Embryonic facial prominence (tissue), 1 donor: ENCODE results near the gene SEMA4C.

Experiments used
- DNase-seq: peaks from one replicate; pipeline ENCODE4 v3.0.0-alpha.2; 2016; ENCODE audit errors: extremely low spot score

Gene SEMA4C

DNA sequence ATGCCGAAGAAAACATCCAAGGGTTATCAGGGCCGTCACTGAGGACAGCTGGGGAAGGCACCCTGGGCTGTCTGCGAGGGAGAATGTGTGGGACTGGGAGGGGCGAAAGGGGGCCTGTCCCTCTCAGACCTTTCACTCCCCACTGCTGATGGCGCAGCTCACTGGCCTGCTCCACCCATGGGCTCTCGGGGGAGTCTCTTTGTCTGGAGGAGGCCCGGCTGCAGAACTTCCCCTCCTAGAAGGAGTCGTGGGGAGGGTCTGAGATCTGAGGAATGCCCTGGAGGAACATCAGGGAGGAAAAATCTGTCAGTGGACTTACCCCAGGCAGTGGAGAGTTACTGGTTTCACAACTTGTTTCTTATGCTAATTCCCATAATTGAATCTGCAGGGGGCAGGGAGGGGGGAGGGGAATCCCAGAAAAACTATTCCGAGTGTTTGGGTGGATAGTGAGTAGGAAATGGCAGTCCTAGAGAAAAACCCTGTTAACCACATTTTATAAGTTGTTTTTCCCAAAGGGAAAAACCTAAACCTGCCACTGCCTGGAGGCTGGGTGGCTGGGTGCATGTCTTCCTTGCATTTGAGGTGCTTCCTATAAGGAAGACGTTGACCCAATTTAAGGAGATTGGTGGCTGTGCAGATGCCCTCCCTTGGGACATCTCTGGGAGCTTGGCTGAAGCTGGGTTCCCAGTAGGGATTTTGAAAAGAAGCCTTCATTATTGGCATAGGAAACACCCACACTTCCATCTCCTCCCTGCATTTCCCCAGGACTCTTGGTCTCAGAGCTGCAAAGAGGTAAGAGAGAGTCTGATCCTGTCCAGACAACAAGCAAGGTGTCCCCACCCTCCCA is 11.7 kb upstream of the SEMA4C start:
- no peak for DNase-seq

DNA sequence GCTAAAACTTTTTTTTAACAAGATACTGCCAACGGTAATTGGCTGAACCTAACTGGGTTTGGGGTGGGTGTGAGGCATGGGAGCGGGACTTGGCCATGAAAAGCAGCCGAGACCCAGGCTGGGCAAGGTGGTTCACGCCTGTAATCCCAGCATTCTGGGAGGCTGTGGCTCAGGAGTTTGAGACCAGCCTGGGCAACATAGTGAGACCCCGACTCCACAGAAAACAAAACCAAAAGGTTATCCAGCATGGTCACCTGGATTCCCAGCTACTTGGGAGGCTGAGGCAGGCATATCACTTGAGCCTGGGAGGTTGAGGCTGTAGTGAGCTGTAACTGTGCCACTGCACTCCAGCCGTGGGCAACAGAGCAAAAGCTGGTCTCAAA is 11.0 kb upstream of the SEMA4C start:
- DNase-seq, result no peak

DNA sequence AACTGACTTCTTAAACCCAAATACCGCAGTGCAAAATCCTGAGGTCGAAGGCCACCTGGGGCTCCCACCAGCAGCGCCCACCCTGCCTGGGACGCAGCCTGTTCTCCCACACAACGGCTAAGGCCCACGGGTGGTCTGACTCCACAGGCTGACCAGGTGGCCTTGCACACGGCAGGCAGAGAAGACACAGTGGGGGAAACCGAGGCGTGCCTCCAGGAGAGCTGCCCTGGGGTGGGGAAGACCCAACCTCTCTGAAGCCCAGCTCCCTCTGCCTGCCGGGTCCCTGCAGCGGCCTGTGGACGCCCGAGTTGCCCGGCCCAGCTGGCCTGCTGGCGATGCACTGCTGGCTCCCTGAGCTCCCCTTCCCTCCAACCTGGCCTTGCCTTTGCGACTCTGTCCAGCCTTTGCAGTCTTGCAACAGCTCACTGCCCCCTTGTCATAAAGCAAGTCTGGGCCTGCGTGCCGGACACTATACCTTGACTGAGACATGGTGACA is 9.7 kb upstream of the SEMA4C start:
- DNase-seq, result no peak

DNA sequence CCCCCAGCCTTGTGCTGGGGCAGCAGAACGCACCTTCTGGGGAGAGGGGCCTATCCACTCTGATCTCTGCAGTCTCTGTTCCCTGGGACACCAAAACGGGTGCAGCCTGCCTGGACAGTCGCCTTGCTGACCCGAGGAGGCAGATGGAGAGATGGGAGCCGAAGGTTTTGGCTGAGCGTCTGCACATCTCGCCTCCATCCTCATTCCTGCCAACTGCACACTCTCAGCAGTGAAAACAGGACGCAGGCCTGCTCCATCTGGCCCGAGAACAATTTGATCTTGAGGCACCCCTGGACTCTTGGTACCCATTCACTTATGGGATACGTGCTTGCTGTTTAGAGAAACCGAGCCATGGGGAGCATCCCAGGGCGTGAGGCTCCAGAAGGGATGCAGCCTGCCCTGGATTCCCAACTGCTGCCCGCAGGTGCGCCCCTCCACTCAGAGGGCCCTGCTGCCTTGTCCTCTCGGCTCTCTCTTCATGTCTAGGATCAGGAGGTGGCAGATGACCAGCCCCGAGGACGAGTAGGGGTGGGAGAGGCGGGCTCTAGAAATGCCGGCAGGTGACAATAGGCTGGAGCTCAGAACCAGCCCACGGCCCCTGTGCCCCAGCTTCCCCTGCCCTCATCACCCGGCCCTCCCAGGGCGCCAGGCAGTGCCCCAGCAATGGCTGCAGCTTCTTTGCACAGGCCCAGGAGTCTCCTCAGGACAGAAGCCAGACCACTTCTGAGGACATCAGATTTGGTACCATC is 9.1 kb upstream of the SEMA4C start:
- DNase-seq, result no peak

DNA sequence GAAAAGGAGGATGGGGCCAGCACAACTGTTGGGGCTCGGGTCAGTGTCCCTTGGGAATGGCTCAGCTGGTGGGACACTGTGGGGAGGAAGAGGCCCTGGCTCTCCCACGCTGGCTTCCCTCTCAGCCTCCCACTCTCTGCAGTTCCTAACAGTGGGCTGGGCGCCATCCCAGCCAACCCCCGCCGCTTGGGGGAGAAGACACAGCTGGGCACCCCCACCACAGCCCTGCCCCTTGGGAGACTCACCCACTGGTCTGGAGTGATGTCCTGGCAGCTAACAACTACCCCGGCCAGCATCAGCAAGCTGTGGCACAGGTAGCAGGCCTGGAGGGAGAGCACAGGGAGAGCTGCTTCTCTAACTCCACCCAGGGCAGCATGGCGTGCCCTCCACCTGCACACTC is 8.3 kb upstream of the SEMA4C start:
- no peak for DNase-seq

DNA sequence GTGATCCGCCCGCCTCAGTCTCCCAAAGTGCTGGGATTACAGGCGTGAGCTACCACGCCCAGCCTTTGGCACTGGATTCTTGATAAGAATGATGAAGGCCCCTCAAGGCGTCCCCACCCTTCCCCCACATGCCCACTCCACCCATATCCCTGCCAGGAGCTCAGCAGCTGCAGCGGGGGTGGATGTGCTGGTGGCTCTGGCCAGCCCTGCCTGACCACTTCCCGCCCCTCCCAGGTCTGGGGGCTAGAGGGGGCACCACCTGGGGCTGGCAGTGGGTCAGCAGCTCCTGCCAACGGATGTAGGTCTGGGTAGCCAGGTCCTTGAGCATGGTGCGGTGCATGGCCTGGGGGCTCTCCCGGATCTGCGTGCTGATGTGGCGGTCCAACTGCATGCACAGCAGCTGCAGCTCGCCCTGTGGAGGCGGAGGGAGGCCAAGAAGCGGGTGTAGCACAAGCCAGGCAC is 7.8 kb upstream of the SEMA4C start:
- no peak for DNase-seq

DNA sequence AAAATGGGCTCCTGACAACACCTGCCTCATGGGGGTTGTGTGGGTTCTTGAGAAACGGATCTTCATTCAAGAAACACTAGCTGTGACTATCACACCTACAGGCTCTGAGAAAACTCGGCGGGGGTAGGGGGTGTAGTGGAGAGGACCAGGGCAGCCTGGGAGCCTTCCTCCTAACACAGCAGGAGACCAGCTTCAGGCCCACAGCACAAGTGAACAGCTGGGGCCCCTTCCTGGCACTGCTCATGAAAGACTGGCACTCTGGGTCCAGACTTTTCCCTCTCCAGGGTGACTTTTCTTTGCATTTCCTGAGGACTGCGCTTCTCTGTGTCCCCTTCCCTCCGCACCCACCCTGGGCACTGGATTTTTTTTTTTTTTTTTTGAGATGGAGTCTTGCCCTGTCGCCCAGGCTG is 7.2 kb upstream of the SEMA4C start:
- DNase-seq, result no peak

DNA sequence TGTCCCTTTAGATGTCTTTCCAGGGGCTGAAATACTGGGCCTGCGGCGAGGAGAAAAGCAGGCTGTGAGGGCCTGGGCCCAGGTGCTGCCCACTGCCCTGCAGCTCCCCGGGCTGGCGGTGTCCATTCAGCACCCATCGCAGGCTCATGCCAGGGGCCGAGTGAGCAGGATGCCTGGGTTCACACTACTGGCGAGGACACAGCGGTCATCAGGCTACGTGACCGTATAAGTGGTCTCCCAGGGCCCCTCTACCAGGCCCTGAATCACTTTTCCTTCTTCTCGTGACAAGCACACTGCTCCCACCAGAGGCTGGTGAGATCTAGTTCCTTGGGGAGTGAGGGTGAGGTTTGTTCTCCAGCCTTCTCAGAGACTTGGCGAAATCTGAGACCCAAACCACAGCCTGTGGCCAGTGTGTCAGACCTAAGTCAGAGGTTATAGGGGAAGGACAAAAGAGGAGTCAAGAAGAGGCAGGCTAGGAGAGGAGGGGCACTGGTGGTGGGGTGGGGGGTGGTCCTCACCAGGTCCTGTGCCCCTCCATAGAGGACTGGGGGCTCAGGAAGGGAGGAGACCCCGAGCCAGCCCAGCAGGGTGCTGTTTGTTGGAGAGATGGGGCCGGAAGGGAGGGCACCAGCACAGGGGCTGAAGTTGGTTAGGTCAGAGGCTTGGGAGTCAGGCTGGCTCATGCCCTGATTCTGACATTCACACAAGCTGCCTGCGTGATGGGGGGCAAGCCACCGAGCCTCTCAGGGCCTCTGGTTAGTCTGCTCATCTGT is 6.6 kb upstream of the SEMA4C start:
- DNase-seq, result no peak

DNA sequence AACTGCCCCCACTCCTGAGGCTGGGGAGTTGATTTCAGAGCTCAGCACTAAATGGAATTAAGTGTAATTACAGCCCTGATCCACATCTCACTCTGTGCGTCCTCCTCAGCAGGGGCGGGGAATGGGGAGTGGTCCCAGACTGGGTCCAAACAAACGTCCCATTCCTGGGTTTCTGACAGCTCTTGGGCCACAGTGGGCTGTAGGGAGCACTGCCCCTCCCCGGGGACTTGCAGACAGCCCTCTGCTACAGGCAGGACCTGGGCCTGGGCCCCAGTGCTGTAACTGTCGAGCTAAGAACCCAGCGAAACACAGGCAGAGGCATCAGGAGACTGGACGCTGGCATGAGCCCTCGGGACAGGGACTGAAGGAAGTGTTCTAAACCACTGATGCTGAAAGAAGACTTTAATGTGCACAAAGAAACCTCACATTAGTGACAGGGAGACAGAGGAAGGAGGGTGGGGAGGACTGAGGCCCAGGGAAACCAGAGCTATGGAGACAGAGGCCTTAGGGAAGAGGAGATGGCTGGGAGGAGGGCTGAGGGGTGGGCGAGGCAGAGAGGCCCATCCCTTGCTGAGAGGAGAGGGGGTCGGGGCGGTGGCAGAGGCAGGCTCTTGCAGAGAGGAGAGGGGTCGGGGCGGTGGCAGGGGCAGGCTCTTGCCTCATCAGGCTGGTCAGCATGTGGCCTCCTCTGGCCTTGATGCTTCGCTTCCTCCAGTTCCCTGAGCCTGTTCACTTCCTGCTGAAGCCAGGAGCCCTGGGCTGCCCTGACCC is 5.8 kb upstream of the SEMA4C start:
- no peak for DNase-seq

DNA sequence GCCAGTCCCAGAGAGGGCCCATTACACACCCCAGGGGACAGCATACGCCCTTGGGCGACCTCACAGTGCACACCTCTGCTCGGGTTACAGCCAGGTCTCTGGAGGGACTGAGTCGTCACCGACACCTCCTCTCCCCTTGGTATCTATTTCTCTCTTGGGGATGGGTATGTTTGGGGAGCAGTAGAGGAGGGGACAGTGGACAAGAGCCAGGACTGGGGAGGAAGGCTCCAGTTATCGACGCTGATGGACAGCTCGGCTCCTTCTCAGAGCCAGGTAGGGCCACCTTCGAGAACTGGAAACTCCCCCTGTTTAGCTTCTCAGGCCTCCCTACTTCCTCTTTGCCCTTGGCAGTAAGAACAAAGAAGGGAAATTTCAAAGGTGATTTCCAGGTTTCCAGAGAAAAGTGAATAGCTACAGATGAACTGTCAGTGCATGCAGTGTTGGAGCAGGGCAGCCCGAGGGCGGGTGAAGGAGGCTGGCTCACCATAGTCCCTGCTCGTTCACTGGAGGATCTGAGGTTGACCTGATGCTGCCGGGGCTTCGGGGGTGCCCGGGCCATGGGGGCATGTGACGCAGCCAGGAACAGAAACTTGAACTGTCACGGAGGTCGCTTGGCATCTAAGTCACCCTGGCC is 4.4 kb upstream of the SEMA4C start:
- DNase-seq, result no peak

DNA sequence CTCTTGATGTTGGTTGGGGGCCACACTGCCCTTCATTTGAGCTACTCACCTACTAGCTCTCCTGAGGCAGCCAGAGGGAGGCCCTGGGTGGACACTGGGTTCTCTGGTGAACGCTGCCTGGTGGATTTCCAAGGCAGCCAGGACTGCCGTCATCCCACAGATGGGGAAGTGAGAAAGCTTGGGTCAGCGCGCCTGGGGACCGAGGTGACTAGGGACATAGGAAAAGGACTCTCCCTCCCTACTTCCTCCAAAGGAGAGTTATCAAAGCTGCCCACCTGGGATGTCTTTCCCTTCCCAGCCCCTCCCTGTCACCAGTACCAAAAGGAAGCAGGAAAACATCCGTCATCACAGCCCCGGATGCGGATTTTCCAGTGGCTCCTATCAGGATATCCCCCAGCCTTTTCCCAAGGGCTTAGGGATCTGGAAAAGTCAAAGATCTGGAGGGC is 3.8 kb upstream of the SEMA4C start:
- no peak for DNase-seq

DNA sequence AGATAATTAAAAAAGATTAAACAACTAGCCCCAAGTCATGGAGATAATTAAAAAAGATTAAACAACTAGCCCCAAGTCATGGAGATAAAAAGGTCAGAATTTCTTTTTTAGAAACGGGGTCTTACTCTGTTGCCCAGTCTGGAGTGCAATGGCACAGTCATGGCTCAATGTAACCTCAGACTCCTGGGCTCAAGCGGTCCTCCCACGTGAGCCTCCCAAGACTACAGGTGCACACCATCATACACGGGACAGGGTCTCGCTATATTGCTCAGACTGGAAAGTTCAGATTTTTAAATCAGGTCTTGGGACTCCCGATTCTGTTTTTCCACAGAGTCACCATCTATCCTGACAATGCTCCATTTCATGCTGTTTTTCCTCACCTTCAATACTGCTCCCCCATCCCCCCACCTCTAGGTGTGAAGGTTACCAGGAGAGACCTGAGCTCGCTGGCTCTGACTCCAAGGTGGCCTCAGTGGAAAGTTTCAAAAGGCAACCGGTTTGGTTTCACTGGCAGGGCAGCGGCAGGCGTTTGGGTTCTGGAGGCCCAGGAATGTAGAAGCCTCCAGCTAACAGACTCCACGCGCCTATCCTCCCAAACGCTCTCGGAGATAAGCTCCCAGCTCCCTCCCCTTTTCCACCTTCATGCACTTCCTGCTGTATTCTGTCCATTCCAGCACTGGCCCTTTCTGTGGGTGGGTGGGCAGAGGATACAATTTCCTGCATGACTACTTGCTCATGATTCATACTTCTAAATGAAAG is 2.9 kb upstream of the SEMA4C start:
- no peak for DNase-seq

DNA sequence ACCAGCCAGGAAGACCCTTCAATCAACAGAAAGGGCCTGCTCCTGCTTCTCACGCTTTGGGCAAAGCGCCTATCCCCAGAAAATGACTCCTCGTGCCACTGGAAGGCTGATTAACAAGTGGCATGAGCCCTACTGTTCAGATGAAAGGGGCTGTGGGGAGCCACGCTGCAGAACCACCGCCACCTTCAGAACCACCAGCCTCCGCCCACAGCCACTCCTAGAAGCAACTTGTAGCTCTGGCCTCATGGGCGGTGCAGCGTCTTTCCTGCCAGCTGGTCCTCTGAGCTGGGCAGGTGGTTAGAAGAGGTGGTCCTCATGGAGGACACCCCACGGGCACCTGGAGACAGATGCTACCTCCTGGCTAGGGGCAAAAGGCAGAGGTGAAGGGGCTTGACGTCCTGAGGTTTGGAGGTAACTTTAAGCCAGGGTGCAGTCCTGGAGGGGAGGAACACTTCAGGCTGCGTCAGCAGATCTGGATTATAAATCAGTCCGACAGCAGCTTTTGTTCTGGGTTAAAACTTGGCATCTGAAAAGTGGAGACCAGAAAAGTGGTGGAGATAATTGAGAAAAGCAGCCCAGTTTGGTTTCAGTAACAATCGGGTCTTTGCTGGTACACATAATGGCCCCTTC is 861 bp upstream of the SEMA4C start:
- no peak for DNase-seq

DNA sequence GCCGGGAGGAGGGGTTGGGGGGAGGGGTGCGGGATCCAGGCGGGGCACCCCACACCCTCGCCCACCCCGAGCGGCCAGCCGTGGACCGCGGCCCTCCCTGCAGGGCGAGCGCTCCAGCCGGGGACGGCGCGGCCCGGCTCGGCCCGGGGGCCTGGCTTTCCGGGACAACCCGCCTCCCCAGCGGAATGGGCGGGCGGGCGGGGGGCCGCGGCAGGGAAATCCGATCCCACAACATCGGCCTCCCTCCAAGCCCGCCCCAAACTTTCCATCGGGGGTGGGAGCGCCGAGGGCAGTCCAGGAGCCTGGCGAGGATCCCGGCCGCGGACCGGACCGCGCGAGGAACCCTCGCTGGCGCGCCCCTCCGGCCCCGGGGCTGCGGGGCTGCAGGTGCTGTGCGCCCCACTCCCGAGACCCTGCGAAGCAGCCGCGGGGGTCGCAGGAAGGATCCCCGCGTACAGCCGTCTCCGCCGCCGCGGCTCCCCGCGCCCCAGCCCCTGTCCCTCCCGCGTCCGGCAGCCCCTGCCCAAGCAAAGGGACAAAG is 529 bp downstream of the SEMA4C start:
- DNase-seq, result no peak

DNA sequence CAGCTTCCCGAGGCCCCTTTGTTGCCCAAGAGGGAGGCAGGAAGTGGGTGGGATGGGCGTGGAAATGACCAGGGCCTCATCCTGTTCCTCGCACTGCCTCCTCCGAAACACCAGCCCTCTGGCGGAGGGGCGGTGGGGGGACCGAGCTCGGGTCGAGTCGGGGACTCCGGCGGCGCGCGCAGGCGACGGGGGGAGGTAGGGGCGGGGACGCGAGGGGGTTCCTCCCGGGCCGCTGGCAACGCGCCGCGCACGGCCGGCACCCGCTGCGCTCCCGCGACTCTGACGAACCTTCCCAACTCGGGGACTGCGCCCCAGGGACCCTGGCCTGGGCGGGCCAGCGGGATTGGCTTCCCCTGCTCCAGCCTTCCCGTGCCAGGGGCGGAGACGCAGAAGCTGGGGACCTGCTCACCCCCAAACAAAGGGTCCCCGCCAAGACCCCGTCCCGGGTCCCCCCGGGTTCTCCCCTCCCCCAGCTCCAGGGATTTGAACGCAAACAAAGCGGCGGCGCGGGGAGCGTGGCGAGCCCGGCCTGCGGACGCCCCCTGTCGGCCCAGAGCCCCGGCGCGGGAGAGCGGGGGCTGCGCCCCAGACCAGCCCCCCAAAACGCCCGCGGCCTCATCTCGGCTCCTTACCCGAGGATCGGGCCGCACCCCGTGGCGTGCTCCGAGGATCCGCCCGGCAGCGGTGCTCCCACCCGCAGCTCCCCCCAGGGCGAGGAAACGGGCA is 1.2 kb downstream of the SEMA4C start:
- no peak for DNase-seq

DNA sequence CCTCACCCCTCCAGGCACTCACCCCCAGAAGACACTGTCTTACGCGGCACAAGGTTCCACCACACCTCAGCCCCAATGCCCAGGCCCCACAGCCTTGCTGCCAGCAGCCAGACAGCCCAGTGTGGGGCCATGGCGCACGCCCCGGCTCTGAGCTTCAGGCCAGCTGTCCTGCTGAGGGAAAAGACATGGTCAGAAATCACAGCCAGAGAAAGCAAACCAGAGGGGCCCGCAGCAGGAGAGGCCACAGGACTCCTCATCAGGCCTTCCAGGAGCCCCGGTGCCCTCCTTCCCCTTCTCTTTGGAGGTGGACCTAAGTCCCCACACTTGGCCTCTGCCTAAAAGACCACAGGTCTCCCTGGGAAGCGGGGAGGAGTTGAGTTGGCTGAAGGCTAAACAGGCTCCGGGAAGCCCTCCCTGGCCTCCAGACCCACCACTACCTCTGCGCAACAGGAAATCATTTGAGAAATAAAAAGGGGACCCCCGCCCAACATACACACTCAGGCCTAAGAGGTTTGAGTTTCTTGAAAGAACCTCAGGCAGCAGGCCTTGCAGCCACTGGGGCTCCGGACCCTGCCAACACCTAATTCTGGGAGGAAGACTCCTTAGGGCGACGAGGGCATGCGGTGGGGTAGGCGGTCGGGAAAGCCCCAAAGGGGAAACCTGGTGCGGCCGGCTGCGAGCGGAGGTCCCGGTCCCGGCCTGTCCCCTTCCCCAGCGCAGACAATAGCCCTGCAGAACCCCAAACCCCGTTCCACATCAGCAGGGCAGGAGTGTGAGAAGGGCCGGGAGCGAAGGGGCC is 1.9 kb downstream of the SEMA4C start:
- no peak for DNase-seq

DNA sequence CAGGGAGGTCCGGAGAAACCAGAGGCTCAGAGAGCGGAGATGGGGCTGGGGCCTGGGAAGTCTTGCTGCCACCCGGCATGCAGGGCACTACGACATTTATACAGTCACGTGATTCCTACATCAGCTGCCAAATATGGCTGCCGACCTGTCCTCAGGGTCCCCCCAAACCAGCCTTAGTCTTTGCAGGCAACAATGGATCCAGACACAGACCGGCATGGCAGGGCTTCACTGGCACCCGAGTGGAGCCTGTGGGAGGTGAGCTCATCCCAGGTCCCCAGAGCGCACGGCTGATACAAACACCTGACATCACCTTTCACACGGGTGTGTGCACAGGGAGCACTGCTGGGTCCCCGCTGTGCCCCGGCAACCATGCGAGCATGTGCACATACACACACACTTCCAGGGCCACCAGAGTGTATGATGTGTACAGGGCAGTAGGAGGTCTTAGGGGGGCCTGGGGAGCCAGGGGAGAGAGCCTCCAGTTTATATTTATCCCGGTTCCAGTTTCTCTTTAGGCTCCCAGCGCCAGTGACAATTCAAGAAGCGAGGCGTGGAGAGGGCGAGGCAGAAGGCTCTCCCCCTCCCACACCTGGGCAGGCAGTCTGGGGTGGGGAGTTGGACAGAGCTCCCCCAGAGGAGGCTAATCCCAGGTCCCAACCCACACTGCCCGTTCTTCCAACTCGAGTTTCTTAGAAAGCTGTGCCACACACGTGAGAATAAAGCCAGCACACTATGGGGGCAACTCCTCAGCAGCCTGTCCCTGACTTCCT is 2.7 kb downstream of the SEMA4C start:
- DNase-seq, result no peak
